Epidermal melanocyte (primary cell): ENCODE data around the gene OR4C11.

Source experiments
- DNase-seq: peaks from one replicate; pipeline ENCODE4 v3.0.0; 2011; ENCODE audit warnings: low spot score; ENCODE audit not compliant: insufficient read length

The OR4C11 gene, protein sequence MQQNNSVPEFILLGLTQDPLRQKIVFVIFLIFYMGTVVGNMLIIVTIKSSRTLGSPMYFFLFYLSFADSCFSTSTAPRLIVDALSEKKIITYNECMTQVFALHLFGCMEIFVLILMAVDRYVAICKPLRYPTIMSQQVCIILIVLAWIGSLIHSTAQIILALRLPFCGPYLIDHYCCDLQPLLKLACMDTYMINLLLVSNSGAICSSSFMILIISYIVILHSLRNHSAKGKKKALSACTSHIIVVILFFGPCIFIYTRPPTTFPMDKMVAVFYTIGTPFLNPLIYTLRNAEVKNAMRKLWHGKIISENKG

DNA sequence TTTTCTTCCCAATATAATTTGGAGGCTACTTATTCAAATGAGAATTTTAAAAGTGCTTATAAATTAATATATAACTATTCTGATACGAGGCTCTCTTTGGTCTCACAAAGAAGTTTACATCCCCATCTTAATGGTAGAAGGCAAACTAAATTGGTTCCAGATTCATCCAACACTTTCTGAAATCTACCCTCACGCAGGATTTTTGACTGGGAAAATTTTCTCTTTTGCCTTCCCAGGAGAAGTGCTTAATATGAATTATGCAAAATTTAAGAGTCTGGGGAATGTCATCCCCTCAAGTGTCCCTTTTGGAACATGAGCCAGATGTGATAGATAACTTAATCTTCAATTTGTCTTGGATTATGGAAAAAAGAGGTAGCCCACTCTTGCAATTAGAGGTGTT is at the start of gene OR4C11:
OR4C11 (minus strand) TSS at position 101 of the 400 bp plus-strand sequence. CDS start 3,272 bp downstream, outside the sequence.
- no peak for DNase-seq

DNA sequence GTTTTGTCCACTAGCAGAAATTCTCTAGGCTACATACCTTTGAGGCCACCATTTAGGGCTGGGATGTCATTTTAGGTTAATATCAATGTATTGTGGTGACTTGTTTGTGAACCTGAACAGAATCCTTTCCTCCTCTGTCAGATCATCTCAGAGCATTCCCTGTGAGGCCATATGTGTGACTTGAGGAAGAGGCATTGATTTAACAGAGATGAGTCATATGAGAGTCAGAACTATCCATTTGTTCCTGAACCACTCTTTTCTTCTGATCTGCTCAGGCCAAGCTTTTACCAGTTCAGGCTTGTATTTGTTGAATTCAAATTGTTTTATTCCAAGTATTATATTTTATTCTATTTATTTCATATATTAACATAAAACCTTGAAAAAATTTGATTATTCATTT is 47.7 kb upstream of the OR4C11 start:
- no peak for DNase-seq

DNA sequence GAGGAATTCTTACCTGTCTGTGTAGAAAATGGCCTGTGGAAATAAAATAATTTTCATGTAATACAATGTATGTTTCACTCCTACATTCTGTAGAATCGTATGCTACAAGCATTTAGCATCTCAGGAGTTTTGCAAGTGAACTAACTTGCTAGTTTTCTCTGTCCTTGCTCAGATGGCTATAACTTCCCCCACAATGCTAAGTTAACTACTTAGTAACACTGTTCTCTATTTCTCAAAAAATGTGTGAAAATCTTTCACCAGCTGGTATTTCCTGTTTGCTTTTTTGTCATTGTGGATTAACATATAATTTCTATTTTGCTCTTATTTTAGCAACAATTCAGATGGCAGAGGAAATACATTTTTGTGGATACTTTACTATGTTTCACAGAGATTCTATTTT is 45.1 kb upstream of the OR4C11 start:
- DNase-seq, result no peak

DNA sequence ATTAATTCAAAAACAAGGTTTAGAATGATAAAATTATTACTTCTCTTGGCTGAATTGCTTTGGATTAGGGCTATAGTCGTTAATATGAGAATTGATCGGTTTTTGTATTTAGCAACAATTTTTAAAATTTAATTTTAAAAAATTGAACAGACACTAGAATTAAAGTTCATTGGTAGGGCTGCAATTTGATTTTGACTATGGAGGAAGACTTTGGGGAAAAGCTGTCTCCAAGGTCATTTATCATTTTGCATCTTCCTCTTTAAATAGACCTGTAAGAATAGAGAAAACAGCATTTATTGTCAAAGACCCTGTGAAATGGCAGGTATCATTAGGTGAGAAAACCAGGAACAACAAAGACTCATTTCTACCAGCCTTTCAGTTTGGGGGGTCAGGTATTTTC is 40.6 kb upstream of the OR4C11 start, which contains the start of gene OR4S2:
OR4S2 (plus strand) TSS at position 301 of the 400 bp plus-strand sequence. CDS start 2,577 bp downstream, outside the sequence.
- no peak for DNase-seq

DNA sequence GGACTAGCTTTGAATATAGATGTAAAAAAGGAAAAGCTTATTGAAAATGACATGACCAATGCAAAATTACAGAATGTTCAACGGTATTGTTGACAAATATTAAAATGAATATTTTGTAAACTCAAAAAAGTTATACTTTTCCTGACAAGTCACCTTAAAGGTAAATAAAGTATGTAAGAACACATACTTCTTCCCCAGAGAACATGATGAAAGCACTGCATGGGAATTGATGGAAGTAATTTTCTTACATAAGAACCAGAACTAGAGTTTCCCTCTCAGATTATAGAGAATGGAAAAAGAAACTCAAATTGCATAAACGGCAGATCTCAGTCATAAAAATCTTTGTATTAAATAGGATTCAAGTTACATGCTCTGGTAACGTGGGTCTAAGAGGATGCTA is 27.4 kb upstream of the OR4C11 start, which contains the start of gene OR4P4:
OR4P4 (plus strand) TSS at position 301 of the 400 bp plus-strand sequence.
- DNase-seq, result no peak

DNA sequence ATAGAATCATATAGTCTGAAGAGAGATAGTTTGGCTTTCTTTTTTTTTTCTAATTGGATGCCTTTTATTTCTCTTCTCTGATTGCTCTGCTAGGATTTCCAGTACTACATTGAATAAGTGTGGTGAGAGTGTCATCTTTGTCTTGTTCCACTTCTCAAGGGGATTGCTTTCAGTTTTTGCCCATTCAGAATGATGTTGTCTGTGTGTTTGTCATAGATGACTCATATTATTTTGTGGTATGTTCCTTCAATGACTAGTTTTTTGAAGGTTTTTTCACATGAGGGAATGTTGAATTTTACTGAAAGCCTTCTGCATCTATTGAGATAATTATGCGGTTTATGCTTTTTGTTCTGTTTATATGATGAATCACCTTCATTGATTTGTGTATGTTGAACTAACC is 17.1 kb upstream of the OR4C11 start:
- no peak for DNase-seq

DNA sequence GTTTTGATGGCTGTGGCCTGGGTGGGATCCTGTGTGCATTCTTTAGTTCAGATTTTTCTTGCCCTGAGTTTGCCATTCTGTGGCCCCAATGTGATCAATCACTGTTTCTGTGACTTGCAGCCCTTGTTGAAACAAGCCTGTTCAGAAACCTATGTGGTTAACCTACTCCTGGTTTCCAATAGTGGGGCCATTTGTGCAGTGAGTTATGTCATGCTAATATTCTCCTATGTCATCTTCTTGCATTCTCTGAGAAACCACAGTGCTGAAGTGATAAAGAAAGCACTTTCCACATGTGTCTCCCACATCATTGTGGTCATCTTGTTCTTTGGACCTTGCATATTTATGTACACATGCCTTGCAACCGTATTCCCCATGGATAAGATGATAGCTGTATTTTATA is 34.9 kb downstream of the OR4C11 start:
- no peak for DNase-seq

DNA sequence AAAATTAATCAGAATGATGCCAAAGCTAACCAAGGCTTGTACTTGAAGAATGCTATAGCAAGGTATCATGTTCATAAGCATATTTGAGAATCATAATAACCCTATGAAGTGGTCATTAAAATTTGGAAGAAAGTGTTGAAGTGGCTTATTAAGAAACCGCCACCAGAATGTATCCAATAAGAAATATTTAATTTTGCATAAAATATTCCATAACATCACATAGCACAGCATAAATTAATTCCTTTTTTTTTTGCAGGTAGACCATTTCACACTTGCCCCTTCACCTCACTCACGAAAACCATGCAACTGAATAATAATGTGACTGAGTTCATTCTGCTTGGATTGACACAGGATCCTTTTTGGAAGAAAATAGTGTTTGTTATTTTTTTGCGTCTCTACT is 35.6 kb downstream of the OR4C11 start, which contains the start of gene OR4C16:
OR4C16 (plus strand) TSS at position 301 of the 400 bp plus-strand sequence; CDS start at position 301, 0 bp downstream.
- no peak for DNase-seq

DNA sequence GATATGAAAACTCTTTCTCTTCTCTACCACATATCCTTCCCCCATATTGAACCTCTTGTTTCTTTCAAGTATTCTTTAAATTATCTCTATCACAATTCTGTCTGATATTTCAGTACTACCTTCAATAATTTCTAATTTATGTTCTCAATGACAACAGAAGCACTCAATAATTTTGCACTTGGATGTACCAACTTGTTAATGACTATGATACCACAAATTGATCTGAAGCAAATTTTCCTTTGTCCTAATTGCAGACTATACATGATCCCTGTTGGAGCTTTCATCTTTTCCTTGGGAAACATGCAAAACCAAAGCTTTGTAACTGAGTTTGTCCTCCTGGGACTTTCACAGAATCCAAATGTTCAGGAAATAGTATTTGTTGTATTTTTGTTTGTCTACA is 53.3 kb downstream of the OR4C11 start, which contains the start of gene OR4C15:
OR4C15 (plus strand) TSS at position 301 of the 400 bp plus-strand sequence; CDS start at position 301, 0 bp downstream.
- DNase-seq, result no peak
